ENCODE measurements around the gene TMEM92.

TMEM92 gene

DNA sequence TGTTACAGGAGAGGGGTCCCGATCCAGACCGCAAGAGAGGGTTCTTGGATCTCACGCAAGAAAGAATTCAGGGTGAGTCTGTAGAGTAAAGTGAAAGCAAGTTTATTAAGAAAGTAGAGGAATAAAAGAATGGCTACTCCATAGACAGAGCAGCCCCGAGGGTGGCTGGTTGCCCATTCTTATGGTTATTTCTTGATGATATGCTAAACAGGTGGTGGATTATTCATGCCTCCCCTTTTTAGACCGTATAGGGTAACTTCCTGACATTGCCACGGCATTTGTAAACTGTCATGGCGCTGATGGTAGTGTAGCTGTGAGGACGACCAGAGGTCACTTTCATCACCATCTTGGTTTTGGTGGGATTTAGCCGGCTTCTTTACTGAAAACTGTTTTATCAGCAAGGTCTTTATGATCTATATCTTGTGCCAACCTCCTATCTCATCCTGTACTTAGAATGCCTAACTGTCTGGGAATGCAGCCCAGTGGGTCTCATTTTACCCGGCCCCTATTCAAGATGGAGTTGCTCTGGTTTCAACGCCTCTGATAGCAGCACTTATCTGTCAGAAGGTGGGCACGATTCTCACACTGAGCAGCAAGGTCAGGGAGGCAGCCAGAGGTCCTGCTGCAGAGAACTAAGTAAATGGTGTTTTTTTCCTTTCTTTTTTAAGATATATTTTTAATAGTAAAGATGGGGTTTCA is 45.2 kb downstream of the TMEM92 start:
- FAIRE-seq, result no peak
- no peak for DNase-seq (ENCODE audit: insufficient read length, low spot score)

DNA sequence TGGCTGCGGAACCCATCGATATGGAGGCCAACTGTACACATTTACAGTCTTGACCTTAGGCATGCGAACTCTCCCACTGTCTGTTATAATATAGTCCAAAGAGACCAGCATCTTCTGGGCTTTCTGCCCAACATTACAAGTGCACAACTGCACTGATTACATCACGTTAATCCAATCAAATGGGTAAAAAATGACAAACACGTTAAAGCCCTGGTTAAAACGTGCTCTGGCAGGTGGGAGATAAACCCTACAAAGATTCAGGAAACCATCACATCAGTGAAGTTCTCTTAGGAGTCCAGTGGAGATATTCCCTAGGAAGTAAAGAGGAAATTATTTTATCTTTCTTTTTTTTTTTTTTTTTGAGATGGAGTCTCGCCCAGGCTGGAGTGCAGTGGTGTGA is 48.0 kb downstream of the TMEM92 start:
- DNase-seq (ENCODE audit: insufficient read length, low spot score), result no peak
- no peak for FAIRE-seq

DNA sequence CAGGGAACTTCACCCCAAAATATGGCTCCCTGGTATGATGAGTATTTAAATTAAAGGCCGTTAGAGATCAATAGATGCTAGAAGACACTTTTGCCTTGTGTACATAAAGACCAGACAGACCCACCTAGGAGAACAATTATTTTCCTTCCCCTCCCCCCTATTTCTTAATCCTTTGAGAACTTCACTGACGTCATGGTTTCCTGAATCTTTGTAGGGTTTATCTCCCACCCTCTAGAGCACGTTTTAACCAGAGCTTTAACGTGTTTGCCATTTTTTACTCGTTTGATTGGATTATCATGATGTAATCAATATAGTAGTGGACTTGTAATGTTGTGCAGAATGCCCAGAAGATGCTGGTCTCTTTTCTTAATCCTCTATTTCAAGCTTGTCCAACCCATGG is 48.8 kb downstream of the TMEM92 start:
- FAIRE-seq, result no peak

DNA sequence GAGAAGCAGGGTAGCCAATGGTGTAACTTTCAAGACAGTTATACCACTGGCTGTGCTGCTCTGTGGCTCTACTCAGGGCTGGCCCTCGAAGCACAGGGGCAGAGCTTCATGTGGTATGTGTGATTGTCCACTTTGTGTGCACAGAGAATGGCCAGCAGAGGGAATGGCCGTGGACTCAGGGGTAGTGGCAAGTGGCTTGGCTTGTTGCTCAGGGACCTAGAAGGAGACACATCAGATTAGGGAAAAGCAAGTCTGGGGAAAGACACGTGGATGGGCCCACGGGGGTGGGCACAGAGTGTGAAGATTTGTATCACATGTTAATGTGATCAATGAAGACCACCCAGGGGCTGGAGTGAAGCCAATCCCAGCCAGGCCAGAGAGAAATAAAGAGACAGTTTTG is 51.6 kb downstream of the TMEM92 start:
- FAIRE-seq (no peak), DNase-seq (ENCODE audit: insufficient read length, low spot score) (no peak)

More for the DNA sequence above, 48.8 kb downstream of the TMEM92 start:
- no peak for DNase-seq (ENCODE audit: insufficient read length, low spot score)

GRCh38 chr17:50326831-50327364 is 52.6 kb downstream of the TMEM92 start:
- DNase-seq (ENCODE audit: insufficient read length, low spot score) (no peak), FAIRE-seq (no peak)

GRCh38 chr17:50328363-50329325 is 54.4 kb downstream of the TMEM92 start:
- DNase-seq (ENCODE audit: insufficient read length, low spot score) (no peak), FAIRE-seq (no peak)

GRCh38 chr17:50329716-50330115 is 55.5 kb downstream of the TMEM92 start:
- DNase-seq (ENCODE audit: insufficient read length, low spot score) (no peak), FAIRE-seq (no peak)

- FAIRE-seq (peak; percentile 49), DNase-seq (ENCODE audit: insufficient read length, low spot score) (no peak)
These were observed 56.0 kb downstream of the TMEM92 start for GRCh38 chr17:50330151-50330775.

All from HTR-8/SVneo (cell line).